Lower lobe of right lung (tissue), 2 donors: ENCODE measurements around the gene CTSK. TPM values are rescaled to one million over a fixed set of nuclear protein-coding genes. Genes with fewer than 3 reads are reported as not detected.
A peak's percentile ranks its signal among the peaks of the same experiment; 100 is the strongest.
"Not testable (repeated sequence)": the region's sequence is repeated elsewhere in the genome, so short reads cannot be mapped to it uniquely, and the experiment has no call there.

Experiments used
- ATAC-seq, 2 donors: fragments of 200-7000 bp; cut with Tn5 transposase; one replicate each; pipeline ENCODE4 v1.9.1; 2020 to 2022; ENCODE audit warnings: mild to moderate bottlenecking in 2 of 2, moderate library complexity in 2 of 2
- DNase-seq: peaks from one replicate; pipeline ENCODE4 v3.0.0-alpha.2; 2020
- H3K27ac ChIP-seq: fragments of 200-600 bp; one replicate; pipeline ENCODE4 v1.8.0; 2022
- H3K27me3 ChIP-seq: fragments of 200-600 bp; one replicate; pipeline ENCODE4 v1.8.0; 2022; ENCODE audit warnings: low read depth
- H3K36me3 ChIP-seq: fragments of 200-600 bp; one replicate; pipeline ENCODE4 v1.8.0; 2022; ENCODE audit warnings: mild to moderate bottlenecking
- H3K4me1 ChIP-seq: fragments of 200-600 bp; one replicate; pipeline ENCODE4 v1.8.0; 2022
- H3K4me3 ChIP-seq: fragments of 200-600 bp; one replicate; pipeline ENCODE4 v1.8.0; 2022; ENCODE audit warnings: mild to moderate bottlenecking
- H3K9me3 ChIP-seq: fragments of 200-600 bp; one replicate; pipeline ENCODE4 v1.8.0; 2022
- intact Hi-C: fragments of 100-400 bp; cut with DNase I; formaldehyde crosslinking; loops from one replicate; pipeline ENCODE4 v1.11.0; 2022
- long read RNA-seq: library from polyadenylated mRNA; unstranded; transcript quantifications from one replicate; pipeline ENCODE4 v2.0.0, GENCODE V29; 2021
- total RNA-seq: library from RNA; stranded (reverse); fragmentation: NEBNext Ultra II Directional; extraction: Animal tissue kit (Norgen Biotek cat#: 25700); gene quantifications from one replicate; pipeline ENCODE4 v1.2.1, GENCODE V29; 2021
- TF ChIP-seq, protein P1 (sequence below): fragments of 200-600 bp; IDR thresholded peaks from one replicate; pipeline ENCODE4 v1.8.0; 2022; ENCODE audit warnings: antibody characterized with exemption, mild to moderate bottlenecking
- donor health status: DM: no; HTN: yes; CAD: no; lungs with severe emphysema.

CTSK gene
- 29.4 TPM for total RNA-seq
- long read RNA-seq, transcript CTSK-201 (8 exons, 1,692 nt) = major isoform, 32 of 37 reads
- long read RNA-seq, partial matches to known transcripts = 1 of 37 reads
- long read RNA-seq, other reads (novel, unspliced or antisense) = 4 of 37 reads

DNA sequence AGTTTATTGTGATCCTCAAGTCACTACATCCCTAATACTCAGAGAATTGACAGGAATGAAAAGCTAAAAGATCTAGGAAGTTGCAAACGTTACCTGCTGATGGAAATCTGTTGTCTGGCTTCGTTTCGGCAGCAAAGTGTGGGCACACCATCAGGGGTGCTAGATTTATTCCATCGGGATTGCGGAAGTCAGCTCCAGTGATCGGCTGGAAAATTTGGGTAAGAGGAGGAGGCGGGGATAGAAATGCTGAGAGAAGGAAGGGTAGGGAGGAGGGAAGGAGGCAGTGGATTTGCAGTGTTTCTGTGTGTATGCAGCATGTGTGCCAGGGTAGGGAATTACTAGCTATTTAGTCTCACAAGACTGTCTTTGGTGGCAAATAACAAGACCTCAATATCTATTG lies at the start of gene CTSK:
TSS of gene CTSK (minus strand) at position 140 of the 400 bp plus-strand sequence. CDS start 1,455 bp downstream, outside the sequence.
- ATAC-seq = no peak
- H3K27ac ChIP-seq = no peak within 1 kb of the TSS

DNA sequence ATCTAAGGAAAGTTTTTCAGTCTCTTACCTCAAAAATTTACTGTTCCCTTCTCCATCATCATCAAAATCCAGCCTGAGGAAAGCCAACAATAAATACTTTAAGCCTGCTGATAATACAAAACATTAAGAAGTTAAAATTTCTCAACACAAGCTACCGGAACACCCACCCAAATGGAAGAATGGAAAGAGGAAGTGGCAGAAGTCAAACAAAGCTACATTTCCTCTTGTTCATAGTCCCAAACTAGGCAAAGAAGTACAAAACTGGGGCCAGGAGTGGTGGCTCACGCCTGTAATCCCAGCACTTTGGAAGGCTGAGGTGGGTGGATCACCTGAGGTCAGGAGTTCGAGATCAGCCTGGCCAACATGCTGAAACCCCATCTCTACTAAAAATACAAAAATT lies 44.7 kb upstream of the CTSK start:
- peaks cover 21% of the 10 kb centered on the region for H3K4me1 ChIP-seq
- H3K9me3 ChIP-seq, DNase-seq, H3K4me3 ChIP-seq, ATAC-seq, H3K27me3 ChIP-seq, intact Hi-C loops: not testable (repeated sequence)
- peaks cover 68% of the 10 kb centered on the region for H3K36me3 ChIP-seq
- H3K27ac ChIP-seq = peak overlapping the region; percentile 56

More for the DNA sequence above, at the start of gene CTSK:
- H3K4me1 ChIP-seq = peaks cover 21% of the 10 kb centered on the region
- intact Hi-C loops = no loop called here
- peaks cover 43% of the 10 kb centered on the region for H3K36me3 ChIP-seq
- peak within 1 kb of the TSS; percentile 44 for H3K4me3 ChIP-seq
- no peaks in the 10 kb centered on the region for H3K9me3 ChIP-seq
- TF ChIP-seq, protein P1, sequence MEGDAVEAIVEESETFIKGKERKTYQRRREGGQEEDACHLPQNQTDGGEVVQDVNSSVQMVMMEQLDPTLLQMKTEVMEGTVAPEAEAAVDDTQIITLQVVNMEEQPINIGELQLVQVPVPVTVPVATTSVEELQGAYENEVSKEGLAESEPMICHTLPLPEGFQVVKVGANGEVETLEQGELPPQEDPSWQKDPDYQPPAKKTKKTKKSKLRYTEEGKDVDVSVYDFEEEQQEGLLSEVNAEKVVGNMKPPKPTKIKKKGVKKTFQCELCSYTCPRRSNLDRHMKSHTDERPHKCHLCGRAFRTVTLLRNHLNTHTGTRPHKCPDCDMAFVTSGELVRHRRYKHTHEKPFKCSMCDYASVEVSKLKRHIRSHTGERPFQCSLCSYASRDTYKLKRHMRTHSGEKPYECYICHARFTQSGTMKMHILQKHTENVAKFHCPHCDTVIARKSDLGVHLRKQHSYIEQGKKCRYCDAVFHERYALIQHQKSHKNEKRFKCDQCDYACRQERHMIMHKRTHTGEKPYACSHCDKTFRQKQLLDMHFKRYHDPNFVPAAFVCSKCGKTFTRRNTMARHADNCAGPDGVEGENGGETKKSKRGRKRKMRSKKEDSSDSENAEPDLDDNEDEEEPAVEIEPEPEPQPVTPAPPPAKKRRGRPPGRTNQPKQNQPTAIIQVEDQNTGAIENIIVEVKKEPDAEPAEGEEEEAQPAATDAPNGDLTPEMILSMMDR = no peak
- H3K27me3 ChIP-seq = no peaks in the 10 kb centered on the region
- no peak for DNase-seq

DNA sequence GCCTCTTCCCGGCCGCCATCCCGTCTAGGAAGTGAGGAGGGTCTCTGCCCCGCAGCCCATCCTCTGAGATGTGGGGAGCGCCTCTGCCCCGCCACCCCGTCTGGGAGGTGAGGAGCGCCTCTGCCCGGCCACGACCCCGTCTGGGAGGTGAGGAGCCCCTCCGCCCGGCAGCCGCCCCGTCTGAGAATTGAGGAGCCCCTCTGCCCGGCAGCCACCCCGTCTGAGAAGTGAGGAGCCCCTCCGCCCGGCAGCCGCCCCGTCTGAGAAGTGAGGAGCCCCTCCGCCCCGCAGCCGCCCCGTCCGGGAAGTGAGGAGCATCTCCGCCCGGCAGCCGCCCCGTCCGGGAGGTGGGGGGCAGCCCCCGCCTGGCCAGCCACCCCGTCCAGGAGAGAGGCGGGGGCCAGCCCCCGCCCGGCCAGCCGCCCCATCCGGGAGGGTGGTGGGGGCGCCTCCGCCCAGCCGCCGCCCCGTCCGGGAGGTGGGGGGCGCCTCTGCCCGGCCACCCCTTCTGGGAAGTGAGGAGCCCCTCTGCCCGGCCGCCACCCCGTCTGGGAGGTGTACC lies 42.8 kb upstream of the CTSK start:
- H3K4me3 ChIP-seq, H3K9me3 ChIP-seq, intact Hi-C loops, DNase-seq, H3K27ac ChIP-seq, H3K27me3 ChIP-seq, ATAC-seq: not testable (repeated sequence)
- H3K4me1 ChIP-seq = peaks cover 21% of the 10 kb centered on the region
- peaks cover 64% of the 10 kb centered on the region for H3K36me3 ChIP-seq

DNA sequence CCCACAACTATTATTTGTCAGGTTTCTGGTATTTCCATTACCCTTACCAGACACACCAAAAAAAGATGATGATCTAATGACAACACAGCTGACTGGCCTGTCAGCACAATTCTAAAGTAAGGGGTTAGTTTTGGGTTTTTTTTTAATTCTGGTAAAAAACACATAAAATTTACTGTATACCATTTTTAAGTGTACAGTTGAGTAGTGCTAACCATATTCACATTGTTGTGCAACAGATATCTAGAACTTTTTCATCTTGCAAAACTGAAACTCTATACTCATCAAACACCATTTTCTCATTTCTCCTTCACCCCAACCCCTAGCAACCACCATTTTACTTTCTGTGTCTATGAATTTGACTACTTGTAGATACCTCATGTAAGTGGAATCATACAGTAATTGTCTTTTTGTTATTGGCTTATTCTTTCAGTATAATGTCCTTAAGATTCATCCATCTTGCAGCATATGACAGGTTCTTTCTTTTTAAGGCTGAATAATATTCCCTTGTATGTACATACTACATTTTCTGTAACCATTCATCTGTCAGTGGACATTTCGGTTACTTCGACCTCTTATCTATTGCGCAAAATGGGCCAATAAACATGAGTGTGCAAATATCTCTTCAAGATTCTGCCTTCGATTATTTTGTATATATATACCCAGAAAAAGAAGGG lies 38.5 kb upstream of the CTSK start:
- Histone ChIP-seq H3K9me3 (no peaks in the 10 kb centered on the region), H3K4me3 (no peak overlapping the region), H3K27me3 (no peaks in the 10 kb centered on the region), H3K36me3 (peaks cover 44% of the 10 kb centered on the region), H3K4me1 (peaks cover 13% of the 10 kb centered on the region), H3K27ac (no peak overlapping the region)
- intact Hi-C loops = no loop called here
- TF ChIP-seq, protein P1 = no peak
- no peak for DNase-seq
- no peak for ATAC-seq

DNA sequence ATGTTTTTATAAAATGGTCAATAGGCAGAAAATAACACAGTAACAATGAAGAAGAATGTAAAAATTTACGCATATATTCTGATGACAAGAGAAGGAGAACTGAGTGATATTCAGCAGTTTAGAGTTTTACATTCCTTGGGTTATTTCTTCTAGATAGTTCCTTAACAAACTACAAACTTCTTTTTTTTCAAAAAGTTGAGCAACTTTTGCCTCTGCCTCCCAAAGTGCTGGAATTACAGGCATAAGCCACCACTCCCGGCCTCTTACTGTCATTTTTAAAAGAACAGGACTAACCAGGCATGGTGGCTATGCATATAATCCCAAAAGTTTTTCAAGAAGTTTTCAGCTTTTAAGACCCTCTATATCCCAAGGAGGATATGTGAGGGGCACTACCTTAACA lies 35.4 kb upstream of the CTSK start:
- H3K27ac ChIP-seq = no peak overlapping the region
- no peak overlapping the region for H3K4me3 ChIP-seq
- no peaks in the 10 kb centered on the region for H3K27me3 ChIP-seq
- intact Hi-C loops = no loop called here
- no peak for DNase-seq
- H3K36me3 ChIP-seq = peaks cover 48% of the 10 kb centered on the region
- TF ChIP-seq, protein P1 = no peak
- H3K4me1 ChIP-seq = peaks cover 13% of the 10 kb centered on the region
- ATAC-seq = no peak
- H3K9me3 ChIP-seq = no peaks in the 10 kb centered on the region

DNA sequence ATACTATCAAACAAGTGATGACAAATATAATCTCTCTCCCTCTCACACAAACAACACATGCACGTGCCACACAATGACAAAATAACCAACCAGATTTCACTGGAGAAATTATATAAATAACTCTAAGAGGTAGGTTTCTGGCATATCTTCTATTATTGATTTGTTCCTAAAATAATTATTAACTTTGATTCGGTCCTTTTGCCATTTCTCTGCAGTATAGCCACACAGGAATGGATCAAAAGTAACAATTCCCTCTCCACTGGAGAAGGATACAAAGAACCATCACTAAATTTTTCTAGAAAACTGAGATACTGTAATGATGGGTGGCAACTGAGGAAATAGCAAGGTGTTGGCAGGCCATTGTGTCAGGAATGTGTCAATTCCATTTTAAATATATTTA lies 34.9 kb upstream of the CTSK start:
- Histone ChIP-seq H3K27ac (no peak overlapping the region), H3K9me3 (no peaks in the 10 kb centered on the region), H3K4me1 (peaks cover 13% of the 10 kb centered on the region), H3K4me3 (no peak overlapping the region), H3K27me3 (no peaks in the 10 kb centered on the region), H3K36me3 (peaks cover 50% of the 10 kb centered on the region)
- TF ChIP-seq, protein P1 = no peak
- DNase-seq = no peak
- intact Hi-C loops = no loop called here
- no peak for ATAC-seq
